NCI-H1436 treated with DMSO at 0.1 percent for 48 hours (cell line): Measurements from ENCODE around the gene MARCHF2.

ENCODE experiments used
- DNase-seq: peaks from one replicate; lab custom pipeline; 2025; lab: John Stamatoyannopoulos, UW

Gene MARCHF2

DNA sequence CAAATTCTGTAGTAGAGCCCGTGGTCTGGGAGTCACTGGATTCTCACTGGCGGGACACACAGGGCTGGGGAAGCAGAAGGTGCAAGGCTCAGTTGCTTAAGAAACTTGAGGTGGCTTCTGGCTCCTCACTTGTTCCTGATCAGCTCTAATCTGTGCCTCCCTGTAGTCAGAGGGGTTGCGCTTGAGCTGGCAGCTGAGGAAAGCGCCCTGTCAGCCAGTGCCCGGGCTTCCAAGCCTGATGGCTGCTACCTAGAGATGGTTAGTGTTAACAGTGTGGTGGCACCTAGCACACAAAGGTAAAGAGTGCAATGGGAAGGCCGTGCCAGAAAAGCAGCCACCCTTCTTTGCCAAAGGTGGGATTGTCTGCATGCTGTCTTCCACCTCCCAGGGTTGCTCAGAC, 40.5 kb downstream of the MARCHF2 start:
- DNase-seq = no peak

DNA sequence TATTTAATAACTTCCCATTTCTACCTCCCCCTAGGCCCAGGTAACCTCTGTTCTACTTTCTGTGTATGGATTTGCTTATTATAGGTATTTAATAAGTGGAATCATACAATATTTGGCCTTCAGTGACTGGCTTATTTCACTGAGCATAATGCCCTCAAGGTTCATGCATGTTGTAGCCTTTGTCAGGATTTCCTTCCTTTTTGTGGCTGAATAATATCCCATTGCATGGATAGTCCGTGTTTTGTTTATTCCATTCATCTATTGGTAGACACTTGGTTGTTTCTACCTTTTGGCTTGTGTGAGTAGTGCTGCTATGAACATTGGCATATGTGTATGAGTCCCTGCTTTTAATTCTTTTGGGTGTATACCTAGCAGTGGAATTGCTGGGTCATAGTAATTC, 41.1 kb downstream of the MARCHF2 start:
- no peak for DNase-seq

DNA sequence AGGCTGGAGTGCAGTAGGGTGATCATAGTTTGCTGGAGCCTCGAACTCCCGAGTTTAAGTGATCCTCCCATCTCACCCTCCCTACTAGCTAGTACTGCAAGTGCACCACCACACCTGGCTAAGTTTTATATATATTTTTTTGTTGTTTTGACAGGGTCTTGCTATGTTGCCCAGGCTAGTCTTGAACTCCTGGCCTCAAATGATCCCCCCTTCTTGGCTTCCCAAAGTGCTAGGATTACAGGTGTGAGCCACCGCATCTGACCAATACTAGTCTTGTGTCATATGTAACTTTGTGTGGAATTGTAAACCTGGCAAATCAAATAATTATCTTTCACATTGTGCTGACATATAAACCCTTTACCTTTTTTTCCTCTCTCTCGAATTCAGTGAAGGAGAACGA, 41.9 kb downstream of the MARCHF2 start:
- no peak for DNase-seq

DNA sequence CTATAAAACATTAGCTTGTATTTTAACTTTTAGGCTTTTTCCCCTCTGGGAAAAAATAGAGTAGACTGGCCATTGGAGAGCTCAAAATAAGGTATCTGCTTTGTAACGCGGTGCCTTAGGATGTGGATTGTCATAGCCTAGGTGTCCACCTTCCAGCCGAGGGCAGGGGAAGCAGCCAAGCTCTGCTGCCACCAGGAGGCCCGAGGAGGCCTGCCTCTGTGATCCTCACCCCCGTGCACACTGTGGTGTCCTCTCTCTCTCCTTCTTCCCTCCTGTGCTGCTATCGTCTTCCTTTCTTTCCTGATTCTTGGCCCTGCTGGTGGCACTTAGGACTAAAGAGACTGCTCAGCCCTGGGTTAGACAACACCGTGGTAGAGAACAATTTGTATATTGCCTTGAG, 43.0 kb downstream of the MARCHF2 start:
- no peak for DNase-seq

DNA sequence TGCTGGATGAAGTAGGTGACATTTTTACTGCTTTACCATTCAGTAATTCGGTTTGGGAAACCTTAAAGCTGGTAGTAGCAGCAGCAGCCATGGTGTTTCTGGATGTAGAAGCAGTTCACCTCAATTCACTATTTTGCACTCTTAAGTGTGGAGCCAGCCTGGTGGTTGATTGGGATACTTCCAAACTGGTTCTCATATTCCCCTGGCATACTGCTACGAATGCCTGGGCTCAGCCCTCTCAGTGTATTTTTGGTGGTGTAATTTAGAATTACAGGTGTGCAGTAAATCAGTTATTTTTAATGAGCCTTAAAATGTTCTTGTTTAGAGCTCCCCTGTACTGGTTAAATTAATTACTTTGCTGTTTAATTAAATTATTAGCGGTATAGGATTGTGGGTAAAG, 44.1 kb downstream of the MARCHF2 start:
- no peak for DNase-seq

DNA sequence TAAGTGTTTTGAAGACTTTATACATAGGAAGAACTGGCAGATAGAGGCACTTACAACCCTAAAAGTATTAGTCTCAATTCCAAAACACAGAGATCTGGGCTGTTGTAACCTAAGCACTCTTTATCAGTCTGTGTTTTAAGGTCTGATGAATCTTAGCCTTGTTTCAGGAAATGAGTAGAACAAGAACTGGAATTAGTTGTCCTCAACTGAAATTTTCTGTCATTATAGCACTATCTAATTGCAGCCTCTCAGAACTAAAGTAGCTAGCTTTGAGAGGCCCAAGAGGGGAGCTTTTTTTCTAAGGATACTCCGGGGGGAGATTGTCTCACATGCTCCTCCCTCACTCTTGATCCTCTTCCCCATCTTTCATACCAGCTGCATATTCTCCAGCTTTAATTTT, 44.7 kb downstream of the MARCHF2 start:
- DNase-seq = no peak

DNA sequence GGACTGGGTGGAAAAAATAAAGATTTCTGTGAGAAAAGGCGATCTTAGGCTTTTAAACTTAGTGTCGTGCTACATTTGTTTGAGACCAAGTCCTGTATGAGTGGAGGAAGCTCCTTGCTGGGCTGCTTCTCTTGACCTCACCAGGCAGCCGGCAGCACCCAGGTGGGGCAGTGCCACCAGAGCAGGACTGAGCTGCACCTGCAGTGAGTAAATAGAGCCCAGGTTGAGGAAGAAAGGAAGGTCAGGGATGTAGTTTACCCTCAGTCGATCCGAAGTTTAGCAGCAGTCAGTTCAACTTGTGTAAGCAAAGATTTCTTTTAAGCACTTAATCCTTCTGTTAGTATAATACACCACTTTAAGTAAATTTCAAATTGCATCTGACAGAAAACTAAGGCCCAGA, 45.3 kb downstream of the MARCHF2 start:
- no peak for DNase-seq

DNA sequence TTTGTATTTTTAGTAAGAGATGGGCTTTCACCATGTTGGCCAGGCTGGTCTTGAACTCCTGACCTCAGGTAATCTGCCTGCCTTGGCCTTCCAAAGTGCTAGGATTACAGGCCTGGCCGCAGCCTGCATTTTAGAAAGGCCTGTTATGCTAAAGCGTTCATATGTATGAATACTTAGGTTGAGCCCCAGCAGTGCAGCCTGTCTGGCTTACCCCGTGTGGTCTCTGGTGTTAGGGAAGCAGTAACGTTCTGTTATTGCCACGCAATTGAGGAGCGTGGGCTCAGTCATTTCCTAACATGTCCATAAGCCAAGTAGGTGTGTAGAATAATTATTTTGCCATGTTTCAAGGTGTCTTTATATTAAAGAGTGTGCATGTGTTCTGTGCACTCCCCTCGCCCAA, 46.0 kb downstream of the MARCHF2 start:
- DNase-seq = no peak

DNA sequence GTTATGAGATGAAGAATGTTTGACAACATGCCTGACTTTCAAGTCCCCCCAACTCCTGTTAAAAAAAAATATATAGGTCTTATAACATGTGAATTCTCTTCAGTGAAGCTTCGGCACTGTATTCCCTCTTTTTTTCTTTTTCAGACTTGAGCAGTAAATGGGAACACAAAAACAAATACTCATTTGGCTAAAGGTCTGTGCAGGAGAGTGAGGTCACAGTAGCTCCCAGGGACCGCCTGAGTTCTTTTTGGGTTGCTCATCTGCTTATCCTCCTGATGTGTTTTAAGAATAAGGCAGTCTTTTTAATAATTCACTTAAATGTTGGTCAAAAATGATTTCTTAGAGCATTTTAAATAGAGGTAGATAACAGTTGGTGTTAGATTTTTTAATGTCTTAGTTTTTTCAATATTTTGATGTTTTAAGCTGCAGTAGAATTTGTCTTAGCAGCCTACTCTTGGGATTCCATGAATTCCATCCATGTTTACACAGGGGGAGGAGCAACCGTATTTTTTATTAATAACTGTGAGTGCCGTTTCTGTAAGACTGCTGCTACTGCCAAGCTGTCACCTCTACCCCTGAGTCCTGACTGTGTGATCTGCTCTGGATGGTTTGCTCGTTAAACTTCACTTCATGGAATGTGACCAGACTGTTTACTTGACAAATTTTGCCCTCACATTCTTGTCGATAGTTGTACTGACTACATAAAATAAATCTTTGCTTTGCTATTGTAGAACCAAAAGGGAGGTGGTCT, 46.6 kb downstream of the MARCHF2 start:
- no peak for DNase-seq

DNA sequence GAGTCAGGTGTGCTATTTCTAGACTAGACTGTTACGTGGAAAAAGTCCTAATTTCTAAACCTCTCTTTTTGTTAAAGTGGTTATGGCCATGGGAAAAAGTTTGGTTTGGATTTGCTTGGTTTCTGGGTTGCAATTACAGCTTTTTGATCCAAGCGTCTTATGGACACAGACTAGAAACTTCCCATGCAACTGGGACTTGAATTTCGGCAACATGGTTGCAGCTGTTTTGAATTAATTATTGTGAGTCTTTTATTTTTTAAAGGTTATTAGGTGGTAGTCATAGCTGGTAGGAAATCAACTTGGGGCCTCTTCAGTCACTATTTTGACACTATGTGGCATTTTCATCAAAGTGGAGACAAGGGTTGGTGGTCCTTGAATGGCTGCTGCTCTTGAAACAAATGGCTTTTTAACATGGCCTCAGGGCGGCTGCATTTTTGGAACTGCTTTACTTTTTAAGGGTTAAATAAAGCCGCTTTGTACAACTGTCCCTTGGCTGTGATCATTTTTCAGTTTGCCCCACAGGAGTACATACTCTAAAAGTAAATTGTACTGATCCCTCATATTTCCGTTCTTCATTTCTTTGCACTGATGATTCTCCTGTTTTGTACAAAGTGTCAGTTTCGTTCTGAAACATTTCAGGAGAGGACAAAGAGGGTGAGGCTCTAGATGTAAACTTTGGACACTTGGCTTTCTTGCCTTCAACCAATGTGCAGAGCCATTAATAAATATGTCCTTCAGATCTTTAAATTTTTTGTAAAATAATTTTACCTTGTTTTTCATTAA, 47.6 kb downstream of the MARCHF2 start:
- no peak for DNase-seq

DNA sequence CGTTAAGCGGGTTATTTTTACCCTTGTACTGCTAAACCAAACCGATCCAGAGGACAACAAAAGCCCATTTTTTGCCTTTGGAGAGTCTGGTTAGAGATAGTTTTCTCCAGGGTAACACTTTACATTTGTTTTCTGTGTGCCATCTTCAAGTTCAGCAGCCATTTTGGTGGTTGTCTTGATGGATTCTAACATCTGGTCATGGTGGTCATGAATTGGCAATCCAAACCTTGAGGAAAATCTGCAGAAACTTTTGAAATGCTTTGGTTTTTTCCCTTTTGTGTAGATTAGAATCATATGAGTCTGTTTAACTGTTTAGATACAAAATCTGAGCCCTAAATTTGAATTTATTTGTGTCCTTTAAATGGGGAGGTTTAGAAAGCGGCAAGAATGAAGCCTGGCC, 48.3 kb downstream of the MARCHF2 start:
- no peak for DNase-seq

DNA sequence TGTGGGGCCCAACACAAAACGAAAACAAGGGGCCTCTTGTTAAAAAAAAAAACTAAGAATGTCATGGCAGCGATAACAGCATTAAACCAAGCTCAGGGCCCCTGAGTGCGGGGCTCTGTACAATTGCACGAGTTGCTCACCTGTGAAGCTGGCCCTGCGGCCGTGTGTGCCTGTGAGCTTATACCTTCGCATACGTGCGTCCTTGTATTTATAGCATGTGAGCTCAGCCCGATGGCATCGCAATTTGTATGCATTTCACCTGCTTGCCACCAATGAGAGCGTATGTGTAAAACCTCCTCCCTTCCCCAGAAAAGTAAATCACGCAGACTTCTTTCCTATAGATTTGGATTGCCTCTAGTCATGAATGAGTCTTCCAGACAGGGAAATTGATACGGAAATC, 48.8 kb downstream of the MARCHF2 start:
- no peak for DNase-seq

DNA sequence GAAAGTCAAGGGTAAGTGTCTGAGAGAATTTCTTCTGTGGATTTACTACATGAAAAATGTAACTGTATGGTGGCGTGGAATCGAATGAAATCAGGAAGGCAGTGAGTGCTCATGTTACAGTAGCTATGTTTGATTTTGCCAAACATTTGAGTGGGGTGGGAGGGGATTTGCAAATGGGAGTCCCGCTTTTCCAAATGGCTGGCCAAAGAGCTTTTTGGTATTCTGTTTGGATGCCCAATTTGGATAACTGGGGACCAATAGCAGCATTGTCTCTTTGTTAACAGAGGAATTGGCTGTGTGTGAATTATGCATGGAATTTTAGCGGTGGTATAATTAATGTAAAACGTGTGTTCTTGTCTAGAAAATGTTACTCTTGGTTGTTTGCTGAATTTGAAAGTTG, 49.5 kb downstream of the MARCHF2 start:
- DNase-seq = no peak

DNA sequence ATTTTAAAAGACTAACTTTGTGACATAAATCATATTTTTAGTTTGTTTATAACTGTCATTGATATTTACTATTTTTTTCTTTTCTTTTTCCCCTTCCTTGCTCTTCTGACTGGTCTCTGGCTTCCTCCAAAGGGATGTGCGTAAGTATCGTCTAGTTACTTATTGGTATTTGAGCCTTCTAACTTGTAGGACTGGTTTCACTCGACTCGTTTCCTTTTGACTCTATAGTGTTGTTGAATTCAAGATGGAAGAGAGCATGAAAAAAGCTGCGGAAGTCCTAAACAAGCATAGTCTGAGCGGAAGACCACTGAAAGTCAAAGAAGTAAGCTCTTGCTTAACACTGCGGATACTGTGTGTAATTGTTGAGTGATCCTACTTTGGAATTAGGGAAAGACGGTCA, 50.3 kb downstream of the MARCHF2 start:
- DNase-seq = no peak

DNA sequence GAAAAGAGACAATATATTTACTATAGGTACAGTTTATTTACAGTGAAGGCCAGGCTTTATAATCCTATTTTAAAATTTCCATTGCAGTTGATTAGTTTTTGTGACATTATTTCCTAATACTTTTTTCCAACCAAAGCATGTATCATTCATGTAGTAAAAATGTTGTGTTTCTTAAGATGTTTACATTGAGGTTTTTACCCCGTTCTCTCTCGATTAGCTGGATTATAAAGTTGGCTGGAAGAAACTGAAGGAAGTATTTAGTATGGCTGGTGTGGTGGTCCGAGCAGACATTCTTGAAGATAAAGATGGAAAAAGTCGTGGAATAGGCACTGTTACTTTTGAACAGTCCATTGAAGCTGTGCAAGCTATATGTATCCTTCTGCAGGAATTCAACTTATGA, 52.9 kb downstream of the MARCHF2 start:
- no peak for DNase-seq

DNA sequence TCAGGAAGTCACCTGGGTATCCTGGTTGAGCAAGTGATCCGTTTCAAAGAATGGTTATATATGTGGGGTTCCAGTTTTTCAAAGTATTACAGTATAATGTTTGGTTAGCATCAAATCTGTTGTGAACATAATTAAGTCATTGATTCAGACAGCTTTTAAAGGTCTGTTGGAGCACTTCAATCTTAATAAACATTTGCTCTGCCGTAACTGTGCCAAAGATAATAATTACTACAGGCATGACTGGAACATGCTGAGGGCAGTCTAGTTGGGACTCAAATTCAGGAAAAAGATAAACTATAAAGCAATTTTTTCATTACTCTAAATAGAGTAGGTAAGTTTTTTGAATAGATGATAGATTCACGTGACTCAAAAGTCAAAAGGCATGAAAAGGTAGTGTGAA, 55.0 kb downstream of the MARCHF2 start:
- no peak for DNase-seq

DNA sequence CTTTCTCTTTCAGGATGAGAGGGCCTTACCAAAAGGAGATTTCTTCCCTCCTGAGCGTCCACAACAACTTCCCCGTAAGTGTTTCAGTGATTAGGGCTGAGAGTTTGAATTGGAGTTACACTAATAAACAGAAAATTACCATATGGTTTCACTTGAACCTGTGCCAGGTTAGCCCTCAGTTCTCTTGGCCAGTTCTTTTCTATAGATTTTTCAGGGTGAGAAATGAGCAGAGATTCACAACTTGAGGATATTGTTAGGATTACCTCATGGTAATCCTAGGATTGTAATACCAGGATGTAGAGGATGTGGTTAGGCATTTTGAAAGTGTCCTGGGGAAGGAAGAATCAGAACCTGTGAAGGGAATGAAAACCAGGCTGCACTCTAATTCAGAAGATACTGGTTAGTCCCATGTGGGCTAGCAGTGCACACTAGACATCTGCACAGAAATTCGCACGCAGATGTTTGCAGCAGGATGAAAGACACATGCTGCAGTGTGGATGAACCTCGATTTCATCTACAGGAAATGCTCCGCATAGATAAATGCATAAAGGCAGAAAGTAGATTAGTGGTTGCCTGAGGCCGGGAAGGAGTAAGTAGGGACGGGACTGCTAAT, 55.8 kb downstream of the MARCHF2 start:
- no peak for DNase-seq

DNA sequence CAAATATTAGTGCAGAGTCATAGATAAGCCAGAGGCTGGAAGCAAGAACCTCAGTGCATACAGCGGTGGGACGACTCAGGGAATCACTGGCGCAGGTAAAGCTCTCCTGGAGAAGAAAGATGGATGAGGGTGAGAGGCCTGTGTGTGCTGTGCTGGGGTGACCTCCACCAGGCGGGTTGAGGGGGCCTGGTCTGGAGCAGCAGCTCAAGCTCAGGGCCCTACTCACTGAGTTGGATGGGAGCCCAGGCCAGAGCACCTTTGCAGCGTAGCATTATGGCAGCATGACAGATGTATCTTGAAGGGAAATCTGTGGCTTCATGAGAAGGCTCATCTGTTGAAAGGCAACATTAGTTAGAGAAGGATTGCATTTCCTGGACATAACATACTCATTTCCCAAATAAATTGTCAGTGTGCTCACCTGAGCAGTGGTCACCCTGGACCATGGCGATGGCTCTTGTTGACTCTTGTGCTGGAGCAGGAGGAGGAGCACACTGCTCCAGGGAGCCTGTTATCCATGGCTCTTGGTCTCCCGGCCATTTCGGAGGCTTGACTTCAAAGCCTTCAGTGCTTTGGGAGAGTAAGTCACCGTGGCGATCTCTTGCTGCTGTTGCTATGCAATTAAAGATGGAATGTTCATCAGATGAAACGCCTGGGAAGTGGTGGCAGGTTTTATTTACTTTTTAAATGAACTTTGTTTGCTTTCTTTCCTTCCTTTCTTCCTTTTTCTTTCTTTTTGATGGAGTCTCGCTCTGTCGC, 56.7 kb downstream of the MARCHF2 start:
- DNase-seq = no peak

DNA sequence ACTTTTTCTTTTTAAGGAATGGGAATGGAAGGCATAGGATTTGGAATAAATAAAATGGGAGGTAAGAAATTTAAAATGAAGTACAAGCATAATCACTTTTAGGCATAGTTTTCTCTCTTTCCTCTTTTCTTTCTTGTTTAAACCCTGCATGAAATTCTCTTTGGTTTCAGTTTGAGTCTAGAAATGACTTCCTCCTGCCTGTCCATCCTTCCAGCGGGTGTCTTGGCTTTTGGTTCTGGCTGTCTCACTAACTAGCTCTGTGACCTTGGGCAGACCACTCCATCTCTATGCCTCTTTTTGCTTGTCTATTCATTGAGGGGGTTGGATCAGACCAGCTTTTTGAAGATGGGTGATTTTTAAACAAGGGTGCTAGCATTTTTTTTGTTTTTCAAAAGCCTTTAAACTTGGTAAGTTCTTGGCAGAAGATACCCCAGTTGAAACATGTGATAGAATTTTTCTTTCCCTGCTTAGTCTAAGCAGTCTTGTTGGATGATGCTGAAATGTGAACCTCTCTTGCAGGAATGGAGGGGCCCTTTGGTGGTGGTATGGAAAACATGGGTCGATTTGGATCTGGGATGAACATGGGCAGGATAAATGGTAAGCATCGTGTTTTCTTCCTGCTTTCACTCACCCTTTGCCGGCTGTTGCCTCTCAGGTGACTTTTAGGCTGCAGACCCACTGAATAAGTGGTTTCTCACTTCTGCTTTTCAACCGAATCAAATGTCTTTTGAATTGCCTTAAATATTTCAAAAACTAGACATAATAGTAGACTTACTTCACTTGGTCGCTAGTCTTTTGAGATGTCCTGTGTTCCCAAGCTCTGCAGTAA, 60.8 kb downstream of the MARCHF2 start:
- DNase-seq = no peak

DNA sequence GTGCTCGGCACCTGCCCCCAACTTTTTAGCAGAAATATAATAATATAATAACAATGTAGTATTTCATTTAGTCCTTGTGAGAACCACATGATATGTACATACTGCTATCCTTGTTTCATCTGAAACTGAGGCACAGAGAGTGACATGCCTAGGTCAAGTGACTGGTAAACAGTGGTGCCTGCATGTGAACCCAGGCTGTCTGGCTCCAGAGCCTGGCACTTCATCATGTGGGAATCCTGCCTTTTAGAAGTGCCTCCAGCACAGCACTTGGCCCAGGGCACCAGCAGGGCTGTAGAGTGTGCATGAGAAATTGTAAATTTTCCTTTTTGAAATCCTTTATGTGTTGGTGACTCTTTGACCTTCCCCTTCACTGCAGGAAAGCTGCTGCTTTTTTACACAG, 61.9 kb downstream of the MARCHF2 start:
- no peak for DNase-seq

DNA sequence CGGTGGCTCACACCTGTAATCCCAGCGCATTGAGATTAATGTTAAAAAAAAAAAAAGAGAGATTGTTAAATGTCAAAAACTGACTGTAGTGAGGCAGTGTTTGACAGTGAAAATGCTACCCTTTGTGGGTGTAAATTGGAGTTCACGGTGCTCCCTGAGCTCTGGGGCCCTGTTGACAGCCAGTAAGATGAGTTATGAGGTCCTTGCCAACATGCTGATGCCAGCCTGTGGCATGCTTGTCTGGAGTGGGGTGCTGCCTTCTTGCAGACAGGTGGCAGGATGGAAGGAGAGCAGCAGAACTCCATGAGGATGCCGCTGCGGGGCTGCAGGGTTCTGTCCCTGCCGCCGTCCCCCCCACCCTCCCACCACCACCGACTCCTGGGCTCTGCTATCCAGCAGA, 63.4 kb downstream of the MARCHF2 start:
- no peak for DNase-seq

DNA sequence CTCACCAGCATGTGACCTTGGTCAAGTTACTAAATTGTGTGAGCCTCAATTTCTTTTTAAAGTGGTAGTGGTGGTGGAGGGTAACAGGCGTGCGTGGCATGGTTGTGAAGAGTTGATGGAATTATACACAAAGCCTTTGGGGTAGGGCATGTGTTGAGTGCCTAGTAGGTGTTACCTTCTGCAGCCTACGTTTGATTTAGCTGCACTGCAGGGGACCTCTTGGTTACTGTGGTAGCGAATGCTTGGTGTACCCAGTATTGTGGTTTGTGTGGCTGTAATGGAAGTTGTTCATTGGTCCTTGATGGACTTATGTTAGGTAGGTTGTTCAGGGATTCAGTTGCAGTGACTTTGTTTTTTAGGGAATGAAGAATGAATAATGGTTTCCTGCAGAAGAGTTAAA, 64.8 kb downstream of the MARCHF2 start:
- DNase-seq = no peak
